GM21423 (cell line): ENCODE measurements around the gene CSF2.

Experiments
- ATAC-seq: cut with Tn5 transposase; IDR thresholded peaks from one replicate; pipeline ENCODE4 v1.9.1; 2021; ENCODE audit warnings: mild to moderate bottlenecking, moderate library complexity; ENCODE audit not compliant: unreplicated experiment

The CSF2 gene

DNA sequence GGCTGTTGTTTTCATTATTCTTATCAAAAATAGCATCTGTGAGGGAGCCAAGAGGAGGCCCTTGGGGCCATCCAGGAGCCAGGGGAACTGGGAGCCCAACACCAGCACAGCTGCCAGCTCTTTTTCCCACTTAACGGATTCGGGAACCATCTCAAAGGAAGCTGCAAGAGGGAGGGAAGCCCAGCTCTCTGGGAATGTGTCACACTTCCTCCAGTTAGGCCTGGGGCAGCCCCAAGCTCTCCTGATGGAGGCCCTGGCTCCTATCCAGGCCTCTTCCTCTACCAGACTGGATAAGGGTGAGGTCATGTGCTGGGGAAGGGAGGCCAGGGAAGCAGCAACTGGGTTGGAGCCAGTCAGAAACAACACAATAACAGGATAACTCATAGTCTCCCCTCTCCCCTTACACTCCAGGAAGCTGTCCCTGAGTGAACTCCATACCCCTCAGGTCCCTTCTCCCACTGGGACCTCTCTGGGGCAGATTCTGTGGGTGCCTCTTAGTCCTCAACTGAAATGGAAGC is 12.7 kb downstream of the CSF2 start:
- no peak for ATAC-seq

DNA sequence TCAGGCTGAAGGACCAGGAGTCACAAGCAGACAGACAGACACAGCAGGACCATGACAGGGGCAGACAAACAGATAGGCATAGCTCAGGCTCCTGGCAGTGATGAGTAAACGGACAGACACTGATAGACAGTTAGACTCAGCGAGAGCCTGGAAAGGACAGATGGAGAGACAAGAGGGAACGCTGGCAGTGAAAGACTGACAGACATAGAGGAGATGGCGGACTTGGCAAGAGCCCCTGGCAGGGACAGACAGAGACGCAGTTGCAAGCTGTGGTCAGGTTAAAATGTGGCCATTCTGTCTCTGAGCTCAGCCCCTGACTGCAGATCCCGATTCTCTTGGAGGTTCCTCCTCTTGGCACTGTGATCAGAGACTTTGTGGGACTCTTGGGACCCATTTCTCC is 13.6 kb downstream of the CSF2 start:
- ATAC-seq, result no peak

DNA sequence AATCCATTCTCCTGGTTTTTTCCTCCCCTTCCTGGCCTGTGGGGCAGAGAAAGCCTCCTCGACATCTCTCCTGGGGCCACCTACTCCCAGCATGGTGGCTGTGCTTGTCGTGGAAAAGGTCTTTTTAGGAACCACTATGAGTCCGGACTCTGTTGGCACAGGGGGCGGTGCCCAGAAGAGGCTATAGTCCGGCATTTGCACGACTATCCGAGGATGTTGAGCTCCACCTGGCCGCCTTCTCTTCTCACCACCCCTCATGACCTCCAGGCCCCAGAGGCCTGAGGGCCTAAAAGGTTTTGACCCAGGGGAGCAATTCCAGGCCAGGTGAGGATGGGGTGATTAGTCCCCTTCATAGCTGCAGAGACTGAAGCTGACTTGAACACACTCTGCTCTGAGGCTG is 14.1 kb downstream of the CSF2 start:
- ATAC-seq, result no peak

DNA sequence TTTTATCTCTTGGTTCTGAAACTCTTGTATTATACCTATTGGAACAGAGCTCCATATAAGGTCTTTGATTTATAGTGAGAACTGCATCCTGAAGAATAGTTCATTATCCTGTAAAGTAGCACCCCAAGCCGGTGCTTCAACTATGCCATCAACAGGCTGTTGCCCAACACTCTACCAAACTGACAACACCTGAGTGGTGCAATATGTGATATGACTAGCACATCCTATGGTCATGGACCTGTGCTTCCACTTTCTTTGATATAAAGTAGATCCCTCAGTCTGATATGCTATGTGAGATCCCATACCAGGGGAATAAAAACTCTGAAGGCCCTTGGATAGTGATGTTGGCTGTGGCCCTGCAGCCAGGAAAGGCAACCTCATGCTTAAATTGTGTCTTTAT is 15.8 kb downstream of the CSF2 start:
- no peak for ATAC-seq

DNA sequence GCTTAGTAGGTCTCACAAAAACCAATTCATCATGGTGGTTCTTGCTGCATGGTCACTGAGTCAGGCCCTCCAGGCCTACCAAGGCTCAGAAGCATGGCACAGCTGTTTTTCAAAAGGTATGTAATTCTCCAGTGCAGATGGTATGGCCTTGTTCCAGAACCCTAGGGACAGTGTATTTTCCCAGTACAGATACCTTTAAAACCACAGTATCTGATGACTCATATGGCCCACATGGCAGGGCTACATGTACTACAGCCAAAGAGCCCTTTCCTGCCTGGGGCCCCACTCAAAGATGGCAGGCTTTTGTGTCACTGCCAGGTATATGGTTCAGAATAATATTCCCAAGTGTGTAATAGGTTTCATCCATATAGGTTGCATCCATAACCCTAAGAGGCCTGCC is 16.5 kb downstream of the CSF2 start:
- no peak for ATAC-seq

DNA sequence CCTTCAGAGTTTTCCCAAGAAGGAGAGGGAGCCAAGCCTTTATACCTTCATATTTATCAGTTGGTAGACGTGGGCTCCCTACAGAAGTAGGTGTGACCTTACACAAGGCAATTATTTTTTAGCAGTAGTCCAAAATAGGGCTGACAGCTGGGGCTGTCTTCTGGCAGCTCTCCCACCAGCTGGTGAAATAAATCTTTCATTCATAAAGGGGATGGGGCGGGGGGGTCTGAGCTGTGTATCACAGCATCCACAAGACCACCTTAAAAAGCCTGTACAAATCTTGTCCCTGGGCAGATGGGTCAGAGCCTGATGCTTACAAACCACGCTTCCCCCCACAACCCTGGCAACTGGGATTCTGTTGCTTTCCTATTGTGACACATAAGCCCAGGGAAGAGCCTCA is 19.7 kb downstream of the CSF2 start:
- ATAC-seq, result no peak

DNA sequence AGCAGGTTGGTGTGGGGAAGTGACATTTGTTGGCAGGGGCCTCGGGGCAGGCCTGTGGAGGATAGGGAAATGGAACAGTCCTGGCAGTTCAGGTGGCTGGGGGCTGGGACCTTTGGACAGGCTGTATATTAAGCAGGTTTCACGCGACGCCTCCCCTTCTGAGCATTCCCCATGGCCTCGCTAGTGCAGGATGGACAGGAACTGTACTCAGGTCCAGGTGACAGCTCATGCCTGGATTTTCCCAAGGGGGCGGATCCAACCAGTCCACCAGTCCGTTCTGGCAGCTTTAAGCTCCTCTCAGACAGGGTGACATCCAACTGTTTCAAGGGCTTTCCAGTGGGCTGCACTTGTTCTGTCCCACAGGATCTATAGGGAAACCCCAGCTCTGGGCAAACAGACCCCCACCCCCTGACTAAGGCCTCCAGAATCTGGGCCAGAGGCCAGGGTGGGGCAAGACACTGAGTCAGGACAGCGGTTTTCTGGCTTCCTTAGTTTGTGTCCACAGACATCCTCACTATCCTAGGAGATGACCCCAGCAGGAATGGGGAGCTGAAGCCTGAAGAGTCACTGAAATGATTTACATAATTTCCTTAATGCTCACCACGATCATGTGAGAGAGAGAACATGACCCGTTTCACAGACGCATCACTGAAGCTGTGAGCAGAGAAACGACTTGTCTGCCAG is 20.9 kb downstream of the CSF2 start:
- no peak for ATAC-seq

DNA sequence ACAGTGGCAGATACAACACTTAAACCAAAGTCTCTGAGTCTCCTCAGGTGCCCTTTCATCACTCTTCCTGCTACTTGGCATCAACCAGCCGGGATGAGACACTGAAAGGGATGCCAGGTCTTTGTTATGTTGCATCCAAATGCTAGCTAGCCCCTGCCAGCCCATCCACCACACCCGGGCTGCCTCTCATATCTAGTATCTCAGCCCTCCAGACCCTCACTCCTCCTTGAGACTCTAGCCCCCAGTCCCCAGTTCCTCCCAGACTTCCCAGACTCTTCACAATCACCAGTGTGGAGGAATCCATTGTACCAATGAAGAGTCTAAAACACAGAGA is 21.5 kb downstream of the CSF2 start:
- no peak for ATAC-seq

DNA sequence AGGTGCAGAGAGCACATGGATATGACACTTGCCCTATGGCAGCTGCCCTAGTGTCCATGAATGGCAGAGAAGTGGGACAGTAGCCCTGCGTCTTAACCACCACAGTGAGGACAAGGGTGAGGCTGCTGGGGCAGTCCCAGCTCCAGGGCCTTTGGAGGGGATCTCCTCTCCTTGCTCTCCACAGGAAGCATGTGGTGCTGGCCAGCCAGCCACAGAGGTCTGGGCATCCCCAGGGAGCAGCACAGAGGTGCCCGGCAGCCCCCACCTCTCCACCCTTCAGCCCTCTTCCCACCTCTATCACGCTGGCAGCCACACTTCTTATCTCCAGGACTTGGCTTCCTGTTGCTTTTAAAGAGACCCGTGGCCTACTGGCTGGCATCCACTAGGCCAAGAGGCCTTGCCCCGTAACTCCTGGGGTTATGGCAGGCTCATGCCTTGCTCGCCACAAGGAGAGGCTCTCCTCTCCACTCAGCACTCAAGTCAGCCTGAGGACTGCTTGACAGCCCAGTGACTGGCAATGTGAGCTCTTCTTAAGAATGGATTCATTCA is 21.9 kb downstream of the CSF2 start:
- no peak for ATAC-seq

DNA sequence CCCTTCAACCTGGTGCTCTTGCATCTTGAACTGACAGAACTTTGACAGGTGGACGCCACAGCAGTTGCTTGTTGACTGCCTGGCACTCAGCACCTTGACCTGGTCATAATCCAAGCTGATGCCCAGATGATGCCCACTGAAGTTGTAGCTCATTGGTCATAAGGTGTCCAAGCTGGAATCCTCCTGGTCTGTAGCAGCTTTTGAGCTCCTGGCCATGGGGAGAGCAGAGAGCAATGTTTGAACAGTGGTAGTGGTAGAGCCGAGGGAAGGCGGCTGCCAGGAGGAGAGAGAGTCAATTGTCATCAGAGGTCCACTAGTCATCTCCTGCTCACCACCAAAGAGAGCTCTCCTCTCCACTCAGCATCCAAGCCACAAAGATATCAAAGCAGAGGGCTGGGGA is 23.3 kb downstream of the CSF2 start:
- ATAC-seq, result no peak

DNA sequence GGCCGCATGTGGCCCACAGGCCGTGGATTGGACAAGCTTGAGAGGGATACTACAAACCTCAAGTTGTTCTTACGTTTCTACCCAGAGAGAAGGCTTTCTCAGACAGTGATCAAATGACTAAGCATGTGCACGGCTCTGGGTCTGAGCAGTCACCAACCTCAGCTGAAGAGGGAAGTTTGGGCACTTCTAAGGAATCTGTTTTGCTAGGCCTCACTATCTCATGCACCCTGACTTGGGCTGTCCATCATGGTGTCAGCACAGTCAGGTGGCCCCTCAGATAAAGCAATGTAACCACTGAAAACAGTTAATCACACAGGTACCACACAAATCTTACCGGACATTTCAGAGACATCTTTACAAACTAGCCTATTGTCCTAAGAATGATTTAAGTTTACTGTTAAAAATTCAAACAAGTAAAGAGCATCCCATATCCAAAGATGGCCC is 24.6 kb downstream of the CSF2 start:
- ATAC-seq, result no peak

DNA sequence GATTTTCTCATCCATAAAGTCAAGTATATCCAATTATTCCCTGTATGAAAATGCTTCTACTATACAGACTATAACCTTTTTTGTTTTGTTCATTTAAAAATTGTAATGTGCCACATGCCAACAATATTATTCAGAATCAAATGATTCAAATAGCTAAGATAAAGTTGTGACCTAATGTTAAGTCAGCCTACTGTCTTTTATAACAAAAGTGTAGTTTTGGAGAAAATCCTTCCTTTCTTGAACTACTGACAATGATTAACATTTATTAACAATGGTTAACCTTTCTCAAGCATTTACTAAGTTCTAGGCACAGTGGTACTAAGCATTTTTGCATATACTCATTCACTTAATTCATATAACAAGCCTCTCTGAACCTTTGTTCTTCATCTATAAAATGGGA is 25.0 kb downstream of the CSF2 start:
- ATAC-seq, result no peak

DNA sequence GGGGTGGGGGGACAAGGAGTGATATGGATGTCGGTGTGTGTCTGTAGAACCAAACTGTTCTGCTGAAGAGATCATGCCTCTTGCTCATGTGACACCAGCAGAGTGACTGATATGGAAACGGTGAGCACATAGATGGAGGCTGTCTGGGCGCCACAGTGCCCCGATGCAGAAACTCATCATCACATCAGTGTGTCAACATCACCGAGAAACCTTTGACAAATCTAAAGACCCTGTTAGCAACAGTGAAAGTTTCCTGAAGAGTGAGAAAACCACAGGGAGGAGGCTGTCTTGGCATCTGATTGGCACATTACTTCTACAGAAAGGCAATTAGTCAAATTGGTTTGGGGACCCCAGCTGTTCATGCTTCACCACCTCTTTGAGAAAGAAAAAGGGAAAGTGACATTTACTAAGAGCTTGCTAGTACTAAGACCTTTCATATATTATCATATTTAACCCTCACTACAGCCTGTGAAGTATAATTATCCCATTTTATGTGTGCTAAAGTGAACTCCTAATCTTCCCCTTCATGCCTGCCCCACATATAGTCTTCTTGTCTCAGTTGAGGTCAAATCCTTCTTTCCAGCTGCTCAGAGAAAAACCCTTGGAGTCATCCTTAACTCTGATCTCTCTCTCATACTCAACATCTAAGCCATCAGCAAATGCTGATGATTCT is 25.6 kb downstream of the CSF2 start:
- peak; percentile 42 for ATAC-seq

DNA sequence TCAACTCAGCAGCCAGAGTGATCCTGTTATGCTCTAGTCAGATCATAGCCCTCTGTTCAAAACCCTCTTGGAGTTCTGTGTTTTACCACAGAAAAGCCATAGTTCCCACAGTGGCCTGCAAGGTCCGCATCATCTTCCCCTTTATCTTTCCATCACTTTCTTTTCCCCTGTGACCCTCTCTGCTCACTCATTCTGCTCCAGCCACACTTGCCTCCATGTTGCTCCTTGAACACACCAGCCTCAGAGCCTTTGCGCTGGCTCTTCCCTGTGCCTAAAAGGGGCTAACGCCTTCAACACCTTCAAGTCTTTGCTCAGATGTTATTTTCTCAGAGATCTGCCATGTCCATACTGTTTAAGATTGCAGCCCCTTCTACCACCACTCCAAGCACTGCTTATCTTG is 26.3 kb downstream of the CSF2 start:
- no peak for ATAC-seq

DNA sequence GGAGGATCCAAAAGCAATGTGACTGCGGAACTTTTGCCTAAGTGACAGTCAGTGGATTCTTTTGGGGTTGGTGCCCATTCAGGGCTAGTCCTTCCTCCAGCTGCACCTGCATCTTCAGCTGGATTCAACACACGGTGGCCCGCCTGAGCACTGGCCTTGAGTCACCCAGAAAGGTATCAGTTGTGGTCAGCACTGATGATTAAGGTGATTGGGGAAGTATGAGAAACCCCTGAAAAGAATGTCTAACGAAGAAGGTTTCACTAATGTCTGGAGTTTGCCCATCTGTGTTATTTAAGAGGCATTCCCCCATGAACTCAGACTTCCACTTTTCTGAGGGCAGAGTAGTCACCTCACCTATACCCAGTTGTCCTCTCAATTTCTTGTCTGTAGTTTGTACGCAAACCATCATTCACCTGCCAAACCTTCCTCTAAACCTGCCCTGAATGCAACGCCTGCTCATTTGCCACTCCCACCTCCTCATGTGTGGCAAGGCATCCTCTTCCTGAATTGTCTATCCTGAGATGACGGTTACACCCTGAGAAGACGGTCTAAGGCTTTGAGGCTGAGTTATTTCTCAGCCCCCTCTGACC is 27.2 kb downstream of the CSF2 start:
- peak; percentile 36 for ATAC-seq

DNA sequence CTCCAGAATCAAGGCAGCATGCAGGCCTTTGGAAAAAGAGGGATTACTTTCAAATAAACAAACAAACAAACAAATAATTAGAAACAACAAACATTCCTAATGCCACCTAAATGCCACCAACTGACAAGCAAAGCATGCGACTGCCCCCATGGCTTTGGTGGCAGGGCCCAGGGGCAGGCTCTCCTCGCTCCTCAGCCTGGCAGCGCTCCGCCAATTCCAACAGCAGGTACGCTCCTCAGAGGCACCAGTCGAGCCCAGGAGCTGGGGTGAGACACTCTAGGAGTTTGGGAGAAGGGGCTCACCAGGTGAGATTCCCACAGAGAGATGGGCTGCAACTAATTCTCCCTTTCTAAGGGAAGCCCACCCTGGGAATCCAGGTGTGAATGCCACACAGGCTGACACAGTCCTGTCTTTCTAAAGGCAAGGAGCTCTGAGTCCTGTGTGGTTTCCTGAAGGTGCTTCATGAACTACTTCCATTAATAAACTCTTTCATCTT is 27.8 kb downstream of the CSF2 start:
- no peak for ATAC-seq

DNA sequence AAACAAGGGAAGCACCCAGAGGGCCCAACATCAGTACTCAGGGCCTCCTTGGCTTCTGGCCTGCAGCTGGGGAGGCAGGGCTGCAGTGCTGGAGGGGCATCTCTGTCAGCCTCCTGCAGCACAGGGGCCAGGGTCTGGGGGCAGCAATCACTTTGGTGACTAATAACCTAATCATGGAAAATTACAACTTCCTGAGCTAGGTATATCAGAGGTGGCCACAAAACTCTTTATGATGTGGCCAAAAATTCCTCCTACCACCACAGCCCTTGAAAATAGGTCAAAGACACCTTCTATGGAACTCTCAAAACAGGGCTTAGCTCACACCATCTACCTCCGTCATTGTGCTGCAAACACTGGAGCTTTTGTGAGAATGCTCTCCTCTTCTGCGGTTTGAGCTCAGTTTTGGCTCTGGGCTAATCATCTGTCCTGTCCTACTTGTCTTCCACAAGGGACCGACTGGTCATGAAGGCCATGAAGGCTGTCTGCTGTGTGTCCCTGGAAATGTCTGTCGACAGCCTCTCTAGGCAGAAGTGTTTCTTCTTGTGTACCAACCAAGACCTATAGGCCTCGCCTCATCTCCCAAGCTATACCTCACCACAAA is 28.6 kb downstream of the CSF2 start:
- no peak for ATAC-seq

DNA sequence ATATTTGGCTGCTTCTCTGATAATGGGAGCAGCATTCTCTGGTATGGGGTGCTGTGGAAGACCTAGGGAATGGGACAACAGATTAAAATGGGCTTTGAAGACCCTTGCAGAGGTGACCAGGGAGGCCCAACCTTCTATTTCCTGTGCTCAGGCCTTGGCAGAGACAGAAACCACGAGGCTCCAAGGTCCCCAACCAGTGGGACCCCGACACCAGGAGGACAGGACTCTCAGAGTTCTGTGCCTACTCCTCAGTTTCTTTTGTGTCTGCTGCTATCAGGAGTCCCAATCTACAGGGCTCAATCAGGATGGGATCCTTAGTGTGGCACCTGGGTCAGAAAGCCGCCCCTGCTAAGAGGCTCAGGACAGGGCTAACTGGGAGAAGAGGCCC is 29.3 kb downstream of the CSF2 start:
- ATAC-seq, result no peak

DNA sequence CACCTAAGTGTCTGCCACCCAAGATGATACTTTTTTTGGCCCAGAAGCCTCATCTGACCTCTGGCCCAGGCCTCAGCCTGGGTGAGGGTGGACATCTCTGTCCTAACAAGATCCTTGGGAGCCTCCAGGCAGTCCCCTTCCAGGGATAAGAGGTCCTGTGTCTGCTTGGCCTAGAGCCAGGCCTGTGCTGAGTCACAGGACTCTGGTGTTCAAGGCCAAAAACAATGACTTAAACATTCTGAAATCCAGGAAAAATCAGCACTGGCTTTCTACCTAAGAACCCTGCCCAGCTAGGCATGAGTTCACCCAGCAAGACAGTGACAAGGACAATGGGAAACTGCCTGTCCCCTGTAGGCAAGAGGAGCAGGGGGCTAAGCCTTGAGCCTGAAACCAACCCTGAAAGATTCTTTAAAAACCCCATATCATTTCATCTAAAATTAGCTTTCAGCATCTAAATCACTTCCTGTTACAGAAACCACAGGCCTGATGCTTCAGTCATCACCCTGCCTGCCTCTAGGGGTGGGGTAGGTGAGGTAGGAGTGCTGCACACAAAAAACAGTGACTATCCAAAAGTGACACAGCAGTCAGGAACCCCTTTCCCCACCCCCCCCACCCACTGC is 29.9 kb downstream of the CSF2 start:
- peak; percentile 62 for ATAC-seq

DNA sequence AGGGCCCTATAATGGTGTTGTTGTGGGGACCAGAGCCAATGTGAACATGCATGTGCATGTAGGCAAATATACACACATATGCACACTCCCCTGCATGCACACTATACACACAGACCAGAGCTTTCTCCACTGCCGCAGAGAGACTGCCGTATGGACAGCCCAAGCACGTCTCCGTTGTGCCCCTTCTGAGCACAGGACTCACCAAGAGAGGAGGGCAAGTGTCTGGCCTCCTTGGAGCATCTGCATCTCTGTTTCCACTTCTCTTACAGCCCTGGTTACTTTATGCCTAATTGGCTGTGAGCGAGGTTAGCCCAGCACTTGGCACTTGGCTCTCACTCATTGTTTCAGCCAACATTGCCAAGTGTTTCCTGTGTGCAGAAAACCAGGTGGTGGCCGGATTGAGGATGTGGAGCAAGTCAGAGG is 30.4 kb downstream of the CSF2 start:
- peak; percentile 13 for ATAC-seq

DNA sequence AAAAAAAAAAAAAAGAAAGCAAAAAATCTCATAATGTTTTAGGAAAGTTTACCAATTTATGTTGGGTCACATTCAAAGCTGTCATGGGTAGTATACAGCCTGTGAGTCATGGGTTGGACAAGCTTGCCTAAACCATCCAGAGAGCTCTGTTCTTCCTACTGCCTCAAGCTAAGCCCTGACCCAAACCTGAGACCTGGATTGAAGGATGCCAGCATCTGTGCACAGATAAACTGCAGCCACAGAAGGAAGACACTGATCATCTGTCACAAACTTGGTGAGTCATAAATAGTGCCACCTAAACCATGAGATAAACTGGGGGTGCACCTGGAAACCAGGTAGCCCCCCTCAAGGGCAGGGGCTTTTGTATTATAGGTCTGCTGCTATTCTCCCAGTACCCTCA is 31.0 kb downstream of the CSF2 start:
- no peak for ATAC-seq
